HG03045 (cell line): Measurements from ENCODE around the gene TTC13.

Experiments
- ATAC-seq: cut with Tn5 transposase; IDR thresholded peaks from one replicate; pipeline ENCODE4 v1.9.1; 2021; ENCODE audit warnings: mild to moderate bottlenecking, moderate library complexity; ENCODE audit not compliant: unreplicated experiment

The TTC13 gene

GRCh38 chr1:230858918-230859729 lies 119.5 kb downstream of the TTC13 start:
- ATAC-seq: no peak

GRCh38 chr1:230858236-230858820 lies 120.3 kb downstream of the TTC13 start:
- no peak for ATAC-seq

GRCh38 chr1:230857822-230858221 lies 120.8 kb downstream of the TTC13 start:
- no peak for ATAC-seq

GRCh38 chr1:230857077-230857476 lies 121.6 kb downstream of the TTC13 start:
- ATAC-seq: no peak
